GM19035 (cell line): Measurements from ENCODE around the gene BMP8B.
"Not testable (repeated sequence)": the region's sequence is repeated elsewhere in the genome, so short reads cannot be mapped to it uniquely, and the experiment has no call there.

Experiments used
- ATAC-seq: cut with Tn5 transposase; IDR thresholded peaks from one replicate; pipeline ENCODE4 v1.9.1; 2021; ENCODE audit not compliant: unreplicated experiment

BMP8B gene

DNA sequence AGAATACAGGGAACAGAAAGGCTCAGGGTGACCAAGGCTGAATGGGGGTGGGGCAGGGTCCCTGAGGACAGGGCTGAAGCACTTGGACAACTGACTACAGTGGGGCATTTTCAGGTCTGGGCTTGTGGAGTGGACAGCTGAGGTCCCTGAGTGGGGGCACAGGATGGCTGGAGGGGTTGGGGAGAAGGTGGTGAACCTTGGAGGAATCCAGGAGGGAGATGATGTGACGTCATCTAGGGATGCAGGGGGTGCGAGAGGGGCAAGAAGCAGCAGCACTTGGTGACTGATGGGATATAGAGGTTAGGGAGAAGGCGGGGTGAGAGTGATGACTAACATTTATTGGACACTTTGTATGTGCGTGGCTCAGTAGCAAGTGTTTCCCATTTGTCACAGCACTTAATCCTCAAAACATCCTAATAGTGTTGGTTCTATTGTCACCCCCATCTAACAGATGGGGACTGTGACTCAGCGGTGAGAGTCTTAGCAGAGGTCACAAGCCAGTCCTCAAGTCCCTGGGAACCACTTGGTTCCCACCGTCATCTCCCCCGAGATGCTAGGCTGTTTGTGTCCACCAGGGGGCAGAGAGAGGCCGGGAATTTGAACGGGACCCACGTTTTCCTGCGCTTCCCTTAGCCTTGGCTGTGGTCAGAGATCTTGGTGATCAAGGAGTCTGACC, 27.9 kb upstream of the BMP8B start:
- ATAC-seq: peak; percentile 40

DNA sequence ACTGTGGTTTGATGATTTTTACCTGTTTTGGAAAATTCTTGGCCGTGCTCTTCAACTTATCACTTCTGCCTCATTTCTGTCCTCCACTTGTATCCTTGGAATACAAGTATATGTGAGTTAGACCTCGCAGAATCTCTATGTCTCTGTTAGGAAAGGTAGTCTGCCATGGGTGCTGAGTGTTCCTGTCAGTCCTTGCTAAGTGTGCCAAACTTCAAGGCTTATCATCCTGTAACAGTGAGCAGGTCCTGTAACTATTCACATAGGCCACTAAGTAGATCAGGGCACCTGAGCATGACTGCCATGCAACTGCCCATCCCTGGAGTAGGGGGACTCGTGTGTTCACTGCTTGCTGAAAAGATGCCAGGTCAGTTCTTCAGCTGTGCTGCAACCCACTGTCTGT, 24.2 kb upstream of the BMP8B start:
- no peak for ATAC-seq

DNA sequence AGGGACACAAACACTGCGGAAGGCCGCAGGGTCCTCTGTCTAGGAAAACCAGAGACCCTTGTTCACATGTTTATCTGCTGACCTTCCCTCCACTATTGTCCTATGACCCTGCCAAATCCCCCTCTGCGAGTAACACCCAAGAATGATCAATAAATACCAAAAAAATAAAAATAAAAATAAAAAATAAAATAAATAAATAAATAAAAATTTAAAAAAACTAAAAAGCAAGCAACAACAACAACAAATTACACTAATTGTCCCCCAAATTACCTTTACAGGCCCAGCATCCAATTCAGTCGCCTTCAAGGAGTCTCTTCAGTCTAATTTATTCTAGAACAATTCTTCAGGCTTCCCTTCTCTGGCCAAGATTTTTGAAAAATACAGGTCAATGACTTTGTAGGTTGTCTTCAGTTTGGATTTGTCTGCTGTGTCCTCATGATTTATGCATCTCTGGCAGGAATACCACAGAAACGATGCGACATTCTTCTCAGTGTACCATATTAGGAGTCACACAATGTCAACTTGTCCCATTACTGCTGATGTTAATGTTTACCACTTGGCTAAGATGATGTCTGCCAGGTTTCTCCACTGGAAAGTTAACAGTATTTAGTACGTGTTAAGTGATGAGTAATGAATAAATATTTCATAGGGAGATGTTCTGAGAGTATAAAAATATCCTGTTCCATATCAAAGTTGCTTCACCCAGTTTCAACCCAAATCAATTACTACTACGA, 20.3 kb upstream of the BMP8B start:
- ATAC-seq: no peak

DNA sequence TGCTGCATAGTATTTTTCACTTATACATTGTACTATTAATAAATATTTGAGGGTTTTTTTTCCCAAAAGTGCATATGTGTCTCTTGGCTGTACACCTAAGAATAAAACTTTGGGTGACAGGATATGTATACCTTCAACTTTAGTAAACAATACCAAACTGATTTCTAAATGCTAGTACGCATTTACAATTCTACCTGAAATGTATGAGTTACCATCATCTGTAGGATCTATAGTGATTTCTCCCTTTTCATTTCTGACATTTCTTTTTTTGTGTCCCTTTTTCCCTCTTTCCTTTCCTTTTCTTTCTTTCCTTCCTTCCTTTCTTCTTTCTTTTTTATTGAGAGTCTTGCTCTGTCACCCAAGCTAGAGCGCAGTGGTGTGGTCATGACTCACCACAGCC, 16.7 kb upstream of the BMP8B start:
- ATAC-seq: no peak

DNA sequence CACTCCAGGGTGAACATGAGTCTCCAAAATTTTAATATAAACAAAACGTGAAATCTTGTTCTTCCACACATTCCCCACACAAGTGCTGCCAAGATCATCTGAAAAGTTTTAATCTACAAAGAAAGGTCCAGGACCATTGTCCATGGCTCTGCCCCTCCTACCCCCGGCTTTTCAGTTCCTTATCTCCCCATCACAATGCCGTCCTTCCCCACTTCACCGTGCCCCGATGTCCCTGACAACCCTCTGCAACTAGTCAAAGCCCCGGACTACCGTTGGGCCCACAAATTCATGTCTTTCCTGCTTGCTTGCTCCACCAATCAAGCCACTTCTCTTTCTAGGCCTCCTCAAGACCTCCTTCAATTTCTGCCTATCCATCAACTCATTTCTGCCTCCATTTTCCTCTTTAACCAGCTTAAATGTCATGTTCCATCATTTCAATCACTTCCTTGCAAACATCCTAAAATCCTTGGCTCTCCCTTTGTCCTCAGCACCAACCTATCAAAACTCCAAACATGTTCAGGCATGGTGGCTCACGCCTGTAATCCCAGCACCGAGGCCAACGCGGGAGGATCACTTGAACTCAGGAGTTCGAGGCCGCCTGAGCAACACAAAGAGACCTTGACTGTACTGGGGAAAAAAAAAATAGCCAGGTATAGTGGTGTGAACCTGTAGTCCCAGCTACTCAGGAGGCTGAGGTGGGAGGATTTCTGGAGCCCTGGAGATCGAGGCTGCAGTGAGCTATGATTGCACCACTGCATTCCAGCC, 14.0 kb upstream of the BMP8B start:
- ATAC-seq: no peak

DNA sequence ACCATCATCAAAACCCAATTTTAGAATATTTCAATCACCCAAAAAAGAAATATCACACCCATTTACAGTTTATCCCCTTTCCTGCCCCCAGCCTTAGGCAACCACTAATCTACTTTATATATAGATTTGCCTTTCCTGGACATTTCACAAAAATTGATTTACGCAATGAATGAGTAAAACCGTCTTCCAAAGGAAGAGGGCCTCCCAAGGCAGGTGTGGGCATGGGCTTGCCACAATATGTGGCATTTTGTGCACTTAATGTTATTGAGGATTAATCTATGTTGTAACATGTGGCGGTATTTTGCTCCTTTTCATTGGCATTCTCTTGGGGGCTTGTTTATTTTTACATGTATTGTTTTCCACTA, 11.8 kb upstream of the BMP8B start:
- no peak for ATAC-seq

DNA sequence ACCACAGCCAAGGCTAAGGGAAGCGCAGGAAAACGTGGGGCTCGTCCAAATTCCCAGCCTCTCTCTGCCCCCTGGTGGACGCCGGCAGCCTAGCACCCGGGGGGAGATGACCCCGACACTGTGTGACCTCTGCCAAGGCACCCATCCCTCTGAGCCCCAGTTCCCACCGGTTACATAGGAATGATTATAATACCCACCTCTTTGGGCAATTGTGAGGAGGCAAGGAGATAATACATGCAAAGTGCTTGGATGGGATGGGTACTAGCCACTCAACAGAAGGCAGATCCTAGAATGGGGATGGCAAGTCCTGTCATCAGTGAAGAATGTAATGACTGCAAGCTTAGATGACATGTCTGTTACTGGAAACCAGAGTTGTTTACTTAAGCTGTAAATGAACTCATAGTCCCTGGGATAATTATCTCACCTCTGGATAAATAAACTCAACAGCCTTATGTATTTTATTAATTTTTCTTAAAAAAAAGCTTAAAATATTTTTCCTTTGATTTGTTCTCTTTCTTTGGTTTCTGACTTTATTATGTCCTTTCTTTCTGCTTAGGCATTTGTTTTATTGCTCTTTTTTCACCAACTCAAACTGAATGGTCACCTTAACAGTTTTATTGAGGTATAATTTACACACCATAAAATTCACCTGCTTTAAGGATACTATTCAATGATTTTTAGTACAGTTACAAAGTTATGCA, 11.3 kb upstream of the BMP8B start:
- ATAC-seq: peak; percentile 70

DNA sequence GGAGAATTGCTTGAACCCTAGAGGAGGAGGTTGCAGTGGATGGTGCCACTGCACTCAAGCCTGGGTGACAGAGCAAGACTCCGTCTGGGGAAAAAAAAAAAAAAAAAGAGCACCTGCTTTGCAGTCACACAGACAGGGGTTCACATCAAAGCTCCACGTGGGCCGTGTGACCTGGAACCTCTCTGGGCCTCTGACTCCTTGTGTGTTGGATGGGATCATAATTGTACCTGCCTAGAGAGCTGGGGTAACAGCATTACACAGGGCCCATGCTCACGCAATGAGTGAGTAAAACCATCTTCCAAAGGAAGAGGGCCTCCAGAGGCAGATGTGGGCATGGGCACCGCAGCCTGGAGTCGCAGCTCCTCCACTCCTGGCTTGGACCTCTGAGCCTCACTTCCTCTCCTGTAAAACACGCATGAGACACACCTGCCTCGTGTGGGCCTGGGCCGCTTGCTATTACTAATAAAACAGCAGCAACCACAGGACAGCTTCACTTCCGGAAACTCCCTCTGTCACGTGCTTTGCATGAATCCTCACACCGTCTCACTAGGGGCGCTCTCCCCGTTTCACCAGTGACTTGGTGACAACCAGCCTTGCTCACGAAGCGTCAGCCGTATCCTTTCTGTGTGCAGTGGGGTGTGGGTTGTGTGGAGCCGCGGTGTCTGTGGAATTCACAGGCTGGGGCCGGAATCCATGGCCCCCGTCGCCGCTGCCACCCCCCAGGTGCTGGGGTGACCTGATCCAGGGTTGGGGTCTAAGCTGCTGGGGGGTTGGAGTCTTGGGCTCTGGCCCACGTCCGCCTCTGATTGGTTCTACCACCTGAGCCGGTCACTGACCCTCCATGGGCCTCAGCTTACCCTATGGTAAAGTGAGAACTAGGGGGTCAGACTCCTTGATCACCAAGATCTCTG, 10.4 kb upstream of the BMP8B start:
- ATAC-seq: peak; percentile 95

DNA sequence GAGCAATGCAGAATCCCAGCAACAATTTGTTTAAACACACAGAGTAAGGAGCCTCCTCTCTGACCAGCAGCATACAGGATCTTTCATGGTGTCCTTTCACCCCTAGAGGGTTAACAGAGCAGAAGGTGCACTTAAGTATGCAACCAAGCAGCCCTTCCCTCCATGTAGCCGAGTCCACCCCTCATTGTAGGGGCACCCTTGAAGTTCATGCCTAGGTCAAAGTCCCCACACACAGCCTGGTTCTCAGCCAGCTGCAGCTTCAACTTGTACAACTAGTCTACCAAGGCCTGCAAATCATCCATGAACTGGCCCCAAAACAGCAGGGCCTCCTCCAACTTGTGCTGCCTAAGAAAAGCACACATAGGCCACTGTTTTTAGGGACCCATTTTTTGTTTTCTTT, 7.0 kb upstream of the BMP8B start:
- no peak for ATAC-seq

DNA sequence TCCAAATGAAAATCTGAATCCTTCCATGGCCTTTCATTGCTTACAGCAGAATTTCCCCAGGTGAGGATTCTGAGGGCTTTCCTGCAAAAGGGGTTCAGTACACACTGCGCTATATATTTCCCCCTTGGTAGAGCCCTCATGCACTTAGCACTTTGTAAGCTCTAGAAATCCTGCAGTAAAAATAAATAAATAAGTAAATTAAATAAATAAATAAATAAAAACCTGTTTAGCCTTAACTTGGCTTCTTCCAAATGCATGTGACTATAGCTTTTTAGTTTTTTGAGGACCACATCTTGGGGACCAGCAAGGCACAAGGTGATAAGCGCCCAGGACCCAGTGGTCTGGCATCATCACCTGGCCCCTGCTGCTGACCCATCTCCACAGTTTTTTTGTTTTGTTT, 3.2 kb upstream of the BMP8B start:
- ATAC-seq: no peak

DNA sequence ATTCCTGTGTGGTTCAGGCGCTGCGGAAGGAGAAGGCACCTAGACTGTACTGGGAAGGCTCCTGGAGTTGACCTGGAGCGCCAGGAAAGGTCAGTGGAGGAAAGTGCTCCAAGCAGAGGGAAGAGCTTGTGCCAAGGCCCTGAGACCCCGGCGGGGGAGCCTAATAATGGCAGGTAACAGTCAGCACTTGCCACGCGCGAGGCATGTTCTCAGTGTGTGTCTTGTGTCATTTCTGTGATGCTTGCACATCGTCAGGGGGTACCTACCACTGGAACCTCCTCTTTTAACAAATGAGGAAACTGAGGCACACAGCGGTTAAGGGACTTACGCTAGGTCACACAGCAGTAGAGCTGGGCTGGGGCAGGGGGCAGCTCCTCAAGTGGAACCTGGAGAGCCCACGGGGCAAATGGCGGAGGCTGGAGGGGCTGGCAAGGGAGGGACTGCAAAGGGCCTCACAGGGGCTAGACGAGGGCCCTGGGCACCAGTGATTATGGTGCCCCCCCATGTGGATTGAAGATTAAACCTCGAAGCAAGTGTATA, 976 bp upstream of the BMP8B start:
- no peak for ATAC-seq

DNA sequence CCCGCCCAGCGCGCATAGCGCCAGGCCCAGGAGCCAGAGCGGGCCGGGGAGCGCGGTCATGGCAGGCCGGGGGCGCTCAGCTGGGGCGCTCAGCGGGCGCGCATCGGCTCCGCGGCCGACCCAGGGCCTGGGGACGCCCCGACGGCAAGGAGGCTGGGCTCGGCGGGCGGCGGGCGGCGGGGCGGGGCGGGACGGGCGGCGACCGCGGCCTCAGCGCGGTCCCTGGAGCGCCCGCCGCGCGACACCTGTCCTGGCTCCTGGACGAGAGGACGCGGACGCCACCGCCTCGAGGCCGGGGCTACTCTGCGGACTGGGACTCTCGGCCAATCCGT, 273 bp downstream of the BMP8B start:
- no peak for ATAC-seq

DNA sequence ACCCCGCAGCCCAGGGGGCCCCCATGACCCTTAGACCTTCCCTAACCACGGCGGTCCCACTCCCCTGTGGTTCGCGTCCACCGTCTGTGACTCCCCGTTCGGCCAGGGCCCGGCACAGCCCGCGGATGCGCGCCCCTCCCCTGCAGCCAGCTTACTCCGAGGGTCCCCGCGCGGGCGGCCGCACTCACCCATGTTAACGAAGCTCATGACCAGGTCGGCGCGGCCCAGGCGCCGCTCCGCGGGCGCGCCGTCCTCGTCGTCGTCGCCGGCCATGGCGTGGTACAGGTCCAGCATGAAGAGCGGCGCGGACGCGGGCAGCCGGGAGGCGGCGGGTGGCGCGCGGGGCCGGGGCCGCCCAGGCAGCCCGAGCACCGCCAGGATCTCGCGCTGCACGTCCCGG, 701 bp downstream of the BMP8B start:
- ATAC-seq: not testable (repeated sequence)

DNA sequence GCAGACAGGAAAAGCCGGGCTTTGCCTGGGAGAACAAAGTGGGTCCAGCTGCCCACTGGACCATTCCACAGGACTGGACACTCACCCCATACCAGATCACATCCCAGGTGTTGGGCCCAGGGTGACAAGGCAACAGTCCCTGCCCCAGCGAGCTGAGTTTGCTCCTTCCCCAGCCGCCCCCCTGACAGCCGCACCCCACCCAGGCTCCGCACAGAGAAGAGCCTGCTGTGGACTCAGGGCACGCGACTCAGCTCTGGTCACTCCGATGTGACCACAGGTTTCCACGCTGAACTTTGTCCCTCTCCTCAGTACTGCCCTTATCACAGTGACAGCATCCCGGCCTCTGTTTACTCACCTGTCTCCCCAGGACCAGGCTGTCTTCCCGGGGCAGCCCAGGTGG, 1.2 kb downstream of the BMP8B start:
- ATAC-seq: no peak

DNA sequence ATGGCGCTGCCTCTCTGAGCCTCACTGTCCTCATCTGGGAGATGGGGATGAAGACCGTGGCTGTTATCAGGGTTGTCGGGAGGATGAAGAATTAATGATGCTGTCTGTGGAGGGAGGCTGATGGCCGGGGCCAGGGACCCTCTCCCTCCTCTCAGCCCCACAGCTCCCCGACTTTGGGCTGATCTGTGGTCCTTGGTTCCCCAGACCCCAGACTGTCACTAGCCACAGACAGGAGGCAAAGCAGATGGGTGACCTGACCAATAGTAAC, 1.6 kb downstream of the BMP8B start:
- ATAC-seq: not testable (repeated sequence)

DNA sequence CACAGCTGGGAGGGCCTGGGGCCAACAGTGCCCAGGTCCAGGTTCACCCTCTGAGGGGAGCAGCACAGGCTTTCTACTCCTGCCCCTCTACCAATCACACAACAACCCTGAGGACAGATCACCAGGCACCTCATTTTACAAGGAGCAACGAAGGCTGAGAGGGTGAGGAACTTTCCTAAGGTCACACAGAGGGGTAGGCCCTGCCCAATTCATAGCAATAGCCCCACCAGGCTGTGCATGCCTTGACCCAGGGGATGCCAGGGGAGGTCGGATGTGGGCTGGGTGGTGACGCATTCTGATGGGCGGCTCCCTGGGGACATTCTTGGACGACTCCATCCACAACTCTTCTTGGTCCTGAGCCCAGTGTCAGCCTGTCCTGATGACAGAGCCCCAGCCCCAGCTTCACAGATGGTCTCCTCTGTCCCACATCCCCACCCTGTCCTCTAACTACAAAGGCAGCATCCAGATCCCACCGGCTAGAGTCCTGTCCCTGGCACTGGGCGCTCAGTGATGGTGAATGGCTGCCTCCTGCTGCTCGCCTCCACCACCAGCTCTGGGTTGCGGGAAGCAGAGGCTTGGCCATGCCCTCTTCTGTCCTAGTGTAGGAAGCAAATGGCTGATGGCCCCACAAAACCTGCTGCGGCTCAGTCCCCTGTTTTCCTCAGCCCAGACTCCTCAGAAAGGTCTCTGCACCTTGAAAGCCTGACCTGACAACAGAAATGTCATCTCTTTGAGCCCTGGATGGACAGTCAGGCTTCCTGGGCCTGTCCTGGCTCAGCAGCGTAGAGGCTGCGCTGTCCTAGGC, 2.2 kb downstream of the BMP8B start:
- not testable (repeated sequence) for ATAC-seq

DNA sequence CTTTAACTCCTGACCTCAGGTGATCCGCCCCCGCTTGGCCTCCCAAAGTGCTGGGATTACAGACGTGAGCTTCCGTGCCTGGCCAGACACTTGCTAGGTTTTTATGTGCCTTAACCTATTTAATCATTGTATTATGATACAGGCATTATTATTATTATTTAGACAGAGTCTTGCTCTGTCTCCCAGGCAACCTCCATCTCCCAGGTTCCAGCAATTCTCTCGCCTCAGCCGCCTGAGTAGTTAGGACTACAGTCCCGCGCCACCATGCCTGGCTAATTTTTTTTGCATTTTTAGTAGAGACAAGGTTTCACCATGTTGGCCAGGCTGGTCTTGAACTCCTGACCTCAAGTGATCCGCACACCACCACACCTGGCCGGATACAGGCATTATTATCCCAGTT, 6.0 kb downstream of the BMP8B start:
- not testable (repeated sequence) for ATAC-seq

DNA sequence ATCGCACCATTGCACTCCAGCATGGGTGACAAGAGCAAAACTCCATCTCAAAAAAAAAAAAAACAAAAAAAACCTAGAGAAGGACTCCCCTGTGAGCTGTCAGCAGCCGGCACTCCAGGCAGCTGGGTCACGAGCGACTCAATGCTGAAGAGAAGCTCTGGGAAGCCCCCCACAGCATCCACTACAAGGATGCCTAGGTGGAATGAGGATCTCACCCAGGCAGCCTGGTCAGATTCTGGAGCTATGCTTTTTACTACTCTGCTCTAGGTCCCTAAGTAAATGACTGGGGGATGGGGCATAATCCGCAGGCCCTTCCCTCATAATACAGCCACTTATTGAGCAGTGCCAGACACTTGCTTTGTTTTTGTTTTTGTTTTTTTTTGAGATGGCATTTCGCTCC, 6.6 kb downstream of the BMP8B start:
- no peak for ATAC-seq

DNA sequence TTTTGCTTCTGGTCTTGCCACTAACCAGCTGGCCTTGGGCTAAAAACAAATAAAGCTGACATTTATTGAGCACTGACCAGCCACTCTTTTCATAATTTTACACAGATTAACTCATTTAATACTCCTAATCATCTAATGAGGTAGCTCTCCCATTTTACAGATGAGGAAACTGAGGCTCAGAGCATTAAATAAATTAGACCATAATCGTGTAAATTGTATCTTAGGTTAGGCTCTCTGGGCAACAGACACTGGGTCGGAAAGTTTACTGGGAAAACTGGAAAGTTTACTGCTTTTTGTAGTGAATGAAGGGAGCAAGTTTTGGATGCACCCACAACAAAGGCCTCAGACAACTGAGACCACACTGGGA, 7.3 kb downstream of the BMP8B start:
- ATAC-seq: no peak

DNA sequence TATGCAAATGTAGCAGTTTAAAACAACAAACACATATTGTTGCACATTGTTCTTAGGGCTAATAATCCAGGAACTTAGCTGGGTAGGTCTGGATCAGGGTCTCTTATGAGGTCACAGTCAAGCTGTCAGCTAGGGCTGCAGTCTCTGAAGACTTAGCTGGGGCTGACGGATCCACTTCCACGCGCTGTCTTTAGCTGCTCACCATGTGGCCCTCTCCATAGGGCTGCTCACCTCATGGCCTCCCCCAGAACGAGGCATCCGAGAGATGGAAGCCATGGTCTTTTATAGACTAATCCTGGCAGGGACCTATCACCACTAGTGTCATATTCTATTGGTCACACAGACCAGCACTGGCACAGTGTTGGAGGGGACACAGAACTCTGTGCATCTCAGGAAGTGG, 8.8 kb downstream of the BMP8B start:
- ATAC-seq: no peak
